BE2C (cell line): ENCODE measurements around the gene GATA6.

Source experiments
- DNase-seq: peaks from one replicate; pipeline ENCODE4 v3.0.0-alpha.2; 2020
- H3K27me3 ChIP-seq: fragments of 250-450 bp; sonication (Bioruptor Pico); 2 replicates; pipeline ENCODE4 v1.5.1; 2020; ENCODE audit warnings: mild to moderate bottlenecking
- H3K36me3 ChIP-seq: fragments of 250-450 bp; sonication (Bioruptor Pico); 2 replicates; pipeline ENCODE4 v1.5.1; 2020; ENCODE audit warnings: mild to moderate bottlenecking
- H3K4me1 ChIP-seq: fragments of 250-450 bp; sonication (Bioruptor Pico); 2 replicates; pipeline ENCODE4 v1.5.1; 2020
- H3K4me3 ChIP-seq: 2 replicates; pipeline ENCODE4 v1.5.1; 2011; ENCODE audit warnings: low read depth, low read length
- H3K9me3 ChIP-seq: fragments of 250-450 bp; sonication (Bioruptor Pico); 2 replicates; pipeline ENCODE4 v1.5.1; 2020
- CTCF ChIP-seq: IDR thresholded peaks from 2 replicates; pipeline ENCODE4 v1.5.1; 2012; ENCODE audit warnings: mild to moderate bottlenecking, low read depth, low read length

The GATA6 gene

GRCh38 chr18:22168360-22168921 lies 948 bp upstream of the GATA6 start:
- Histone ChIP-seq H3K4me1 (no peaks in the 10 kb centered on the region), H3K36me3 (no peaks in the 10 kb centered on the region), H3K9me3 (no peaks in the 10 kb centered on the region), H3K27me3 (peaks cover 80% of the 10 kb centered on the region), H3K4me3 (no peak overlapping the region)
- DNase-seq: no peak
- TF ChIP-seq CTCF: no peak

DNA sequence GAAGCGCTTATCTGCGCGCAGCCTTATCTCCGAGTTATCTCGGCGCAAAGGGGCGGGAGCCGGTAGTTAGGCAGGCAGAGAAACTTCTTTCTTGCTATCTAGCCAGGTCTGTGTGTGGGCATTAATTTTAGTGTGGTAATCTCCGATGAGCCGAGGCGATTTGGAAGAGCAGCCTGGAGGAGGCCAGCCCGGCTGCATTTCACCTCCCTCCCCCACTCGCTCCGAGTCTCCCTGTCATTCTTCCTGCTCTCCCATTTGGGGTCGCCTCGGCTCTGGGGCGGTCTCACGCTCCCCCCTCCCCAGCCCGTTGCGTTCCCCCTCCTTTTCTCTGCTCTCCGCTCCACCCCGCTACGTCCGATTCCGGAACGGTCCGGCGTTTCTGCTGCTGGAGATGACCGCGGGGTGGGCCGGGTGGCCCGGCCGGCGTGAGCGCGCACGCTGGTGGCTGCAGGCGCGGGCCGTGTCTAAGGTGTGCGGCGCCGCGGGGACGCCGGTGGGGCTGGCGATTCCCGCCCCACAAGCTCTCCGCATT lies 566 bp downstream of the GATA6 start:
- DNase-seq: no peak
- H3K4me1 ChIP-seq: no peaks in the 10 kb centered on the region
- H3K36me3 ChIP-seq: no peaks in the 10 kb centered on the region
- H3K4me3 ChIP-seq: peak overlapping the region; percentile 58
- H3K27me3 ChIP-seq: peaks cover 64% of the 10 kb centered on the region
- no peak for TF ChIP-seq CTCF
- H3K9me3 ChIP-seq: no peaks in the 10 kb centered on the region

GRCh38 chr18:22170421-22171257 lies 1.2 kb downstream of the GATA6 start:
- Histone ChIP-seq H3K4me1 (no peaks in the 10 kb centered on the region), H3K4me3 (peak overlapping the region; percentile 58), H3K36me3 (no peaks in the 10 kb centered on the region), H3K27me3 (peaks cover 58% of the 10 kb centered on the region), H3K9me3 (no peaks in the 10 kb centered on the region)
- DNase-seq: peak; percentile 34
- no peak for TF ChIP-seq CTCF

- Histone ChIP-seq H3K36me3 (no peaks in the 10 kb centered on the region), H3K4me3 (peak overlapping the region; percentile 58; the same call in 1 of the 2 replicates), H3K4me1 (no peaks in the 10 kb centered on the region), H3K27me3 (peaks cover 49% of the 10 kb centered on the region), H3K9me3 (no peaks in the 10 kb centered on the region)
- no peak for TF ChIP-seq CTCF
- peak; percentile 15 for DNase-seq
These were observed 2.1 kb downstream of the GATA6 start for GRCh38 chr18:22171258-22172119.

DNA sequence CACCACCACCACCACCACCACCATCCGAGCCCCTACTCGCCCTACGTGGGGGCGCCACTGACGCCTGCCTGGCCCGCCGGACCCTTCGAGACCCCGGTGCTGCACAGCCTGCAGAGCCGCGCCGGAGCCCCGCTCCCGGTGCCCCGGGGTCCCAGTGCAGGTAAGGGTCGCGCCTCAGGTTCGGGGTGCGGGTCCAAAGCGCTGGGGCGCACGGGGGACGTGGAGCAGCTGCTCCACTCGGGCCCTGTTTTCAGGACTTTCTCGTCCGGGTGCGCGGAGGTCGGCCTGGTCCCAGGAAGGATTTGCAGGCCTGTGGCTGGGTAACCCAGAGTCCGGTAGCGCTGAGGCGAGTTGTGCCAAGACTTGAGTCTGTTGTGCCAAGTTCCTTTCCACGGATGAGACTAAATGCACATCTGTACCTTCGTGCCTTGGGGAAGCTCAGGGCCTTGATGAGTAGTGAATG lies 2.8 kb downstream of the GATA6 start:
- peaks cover 42% of the 10 kb centered on the region for H3K27me3 ChIP-seq
- no peaks in the 10 kb centered on the region for H3K4me1 ChIP-seq
- no peaks in the 10 kb centered on the region for H3K36me3 ChIP-seq
- no peak overlapping the region for H3K4me3 ChIP-seq
- H3K9me3 ChIP-seq: no peaks in the 10 kb centered on the region
- TF ChIP-seq CTCF: no peak
- no peak for DNase-seq
